Measurements from ENCODE around the gene SCAPER.

Gene SCAPER

GRCh38 chr15:76682833-76683232 lies 222.3 kb downstream of the SCAPER start:
- Histone ChIP-seq H3K27me3 (ENCODE audit: control insufficient read depth in 1 of 2, insufficient read depth in 2 of 2, low read length in 2 of 2) (no peaks in the 10 kb centered on the region), H3K4me3 (ENCODE audit: low read length in 2 of 2) (no peak overlapping the region), H3K9me3 (ENCODE audit: control insufficient read depth in 2 of 2, low read length in 2 of 2) (no peaks in the 10 kb centered on the region), H3K27ac (ENCODE audit: low read length) (no peak overlapping the region), H3K36me3 (ENCODE audit: control insufficient read depth in 2 of 2, insufficient read depth in 2 of 2, low read length in 2 of 2) (no peaks in the 10 kb centered on the region), H3K4me1 (ENCODE audit: control insufficient read depth, insufficient read depth, low read length) (no peaks in the 10 kb centered on the region), H3K9ac (ENCODE audit: low read length in 2 of 2) (no peak overlapping the region)

- Histone ChIP-seq H3K4me1 (ENCODE audit: control insufficient read depth, insufficient read depth, low read length) (no peaks in the 10 kb centered on the region), H3K36me3 (ENCODE audit: control insufficient read depth in 2 of 2, insufficient read depth in 2 of 2, low read length in 2 of 2) (no peaks in the 10 kb centered on the region), H3K27me3 (ENCODE audit: control insufficient read depth in 1 of 2, insufficient read depth in 2 of 2, low read length in 2 of 2) (no peaks in the 10 kb centered on the region), H3K9me3 (ENCODE audit: control insufficient read depth in 2 of 2, low read length in 2 of 2) (no peaks in the 10 kb centered on the region), H3K27ac (ENCODE audit: low read length) (no peak overlapping the region), H3K9ac (ENCODE audit: low read length in 2 of 2) (no peak overlapping the region), H3K4me3 (ENCODE audit: low read length in 2 of 2) (no peak overlapping the region)
Observed at GRCh38 chr15:76682259-76682658, 222.9 kb downstream of the SCAPER start.

- no peaks in the 10 kb centered on the region for H3K27me3 ChIP-seq (ENCODE audit: control insufficient read depth in 1 of 2, insufficient read depth in 2 of 2, low read length in 2 of 2)
- H3K4me1 ChIP-seq (ENCODE audit: control insufficient read depth, insufficient read depth, low read length): no peaks in the 10 kb centered on the region
- H3K4me3 ChIP-seq (ENCODE audit: low read length in 2 of 2): no peak overlapping the region
- no peaks in the 10 kb centered on the region for H3K36me3 ChIP-seq (ENCODE audit: control insufficient read depth in 2 of 2, insufficient read depth in 2 of 2, low read length in 2 of 2)
- no peaks in the 10 kb centered on the region for H3K9me3 ChIP-seq (ENCODE audit: control insufficient read depth in 2 of 2, low read length in 2 of 2)
- H3K27ac ChIP-seq (ENCODE audit: low read length): no peak overlapping the region
- H3K9ac ChIP-seq (ENCODE audit: low read length in 2 of 2): no peak overlapping the region
Observed at GRCh38 chr15:76678766-76679165, 226.4 kb downstream of the SCAPER start.

- Histone ChIP-seq H3K27me3 (ENCODE audit: control insufficient read depth in 1 of 2, insufficient read depth in 2 of 2, low read length in 2 of 2) (no peaks in the 10 kb centered on the region), H3K4me1 (ENCODE audit: control insufficient read depth, insufficient read depth, low read length) (no peaks in the 10 kb centered on the region)
Observed at GRCh38 chr15:76674883-76675282, 230.3 kb downstream of the SCAPER start.

GRCh38 chr15:76669521-76670207 lies 235.5 kb downstream of the SCAPER start:
- H3K27me3 ChIP-seq (ENCODE audit: control insufficient read depth in 1 of 2, insufficient read depth in 2 of 2, low read length in 2 of 2): no peaks in the 10 kb centered on the region
- peaks cover 0 to 2% of the 10 kb centered on the region in 2 donors for H3K36me3 ChIP-seq (ENCODE audit: control insufficient read depth in 2 of 2, insufficient read depth in 2 of 2, low read length in 2 of 2)
- H3K9me3 ChIP-seq (ENCODE audit: control insufficient read depth in 2 of 2, low read length in 2 of 2): no peaks in the 10 kb centered on the region
- no peak overlapping the region for H3K4me3 ChIP-seq (ENCODE audit: low read length in 2 of 2)
- no peak overlapping the region for H3K27ac ChIP-seq (ENCODE audit: low read length)
- H3K9ac ChIP-seq (ENCODE audit: low read length in 2 of 2): no peak overlapping the region
- H3K4me1 ChIP-seq (ENCODE audit: control insufficient read depth, insufficient read depth, low read length): no peaks in the 10 kb centered on the region

More at GRCh38 chr15:76674883-76675282, 230.3 kb downstream of the SCAPER start:
- Histone ChIP-seq H3K27ac (ENCODE audit: low read length) (no peak overlapping the region), H3K36me3 (ENCODE audit: control insufficient read depth in 2 of 2, insufficient read depth in 2 of 2, low read length in 2 of 2) (no peaks in the 10 kb centered on the region), H3K9ac (ENCODE audit: low read length in 2 of 2) (no peak overlapping the region), H3K4me3 (ENCODE audit: low read length in 2 of 2) (no peak overlapping the region), H3K9me3 (ENCODE audit: control insufficient read depth in 2 of 2, low read length in 2 of 2) (no peaks in the 10 kb centered on the region)

- Histone ChIP-seq H3K9me3 (ENCODE audit: control insufficient read depth in 2 of 2, low read length in 2 of 2) (no peaks in the 10 kb centered on the region), H3K36me3 (ENCODE audit: control insufficient read depth in 2 of 2, insufficient read depth in 2 of 2, low read length in 2 of 2) (peaks cover 0 to 2% of the 10 kb centered on the region in 2 donors), H3K27ac (ENCODE audit: low read length) (no peak overlapping the region), H3K9ac (ENCODE audit: low read length in 2 of 2) (no peak overlapping the region), H3K4me3 (ENCODE audit: low read length in 2 of 2) (no peak overlapping the region), H3K27me3 (ENCODE audit: control insufficient read depth in 1 of 2, insufficient read depth in 2 of 2, low read length in 2 of 2) (no peaks in the 10 kb centered on the region), H3K4me1 (ENCODE audit: control insufficient read depth, insufficient read depth, low read length) (no peaks in the 10 kb centered on the region)
Observed at GRCh38 chr15:76668900-76669299, 236.2 kb downstream of the SCAPER start.

GRCh38 chr15:76667943-76668715 lies 237.0 kb downstream of the SCAPER start:
- no peak overlapping the region for H3K27ac ChIP-seq (ENCODE audit: low read length)
- peaks cover 0 to 2% of the 10 kb centered on the region in 2 donors for H3K36me3 ChIP-seq (ENCODE audit: control insufficient read depth in 2 of 2, insufficient read depth in 2 of 2, low read length in 2 of 2)
- H3K9ac ChIP-seq (ENCODE audit: low read length in 2 of 2): no peak overlapping the region
- H3K27me3 ChIP-seq (ENCODE audit: control insufficient read depth in 1 of 2, insufficient read depth in 2 of 2, low read length in 2 of 2): no peaks in the 10 kb centered on the region
- no peaks in the 10 kb centered on the region for H3K4me1 ChIP-seq (ENCODE audit: control insufficient read depth, insufficient read depth, low read length)
- H3K9me3 ChIP-seq (ENCODE audit: control insufficient read depth in 2 of 2, low read length in 2 of 2): no peaks in the 10 kb centered on the region
- H3K4me3 ChIP-seq (ENCODE audit: low read length in 2 of 2): no peak overlapping the region

GRCh38 chr15:76664895-76665294 lies 240.2 kb downstream of the SCAPER start:
- H3K4me1 ChIP-seq (ENCODE audit: control insufficient read depth, insufficient read depth, low read length): no peaks in the 10 kb centered on the region
- H3K4me3 ChIP-seq (ENCODE audit: low read length in 2 of 2): no peak overlapping the region
- no peak overlapping the region for H3K27ac ChIP-seq (ENCODE audit: low read length)
- H3K36me3 ChIP-seq (ENCODE audit: control insufficient read depth in 2 of 2, insufficient read depth in 2 of 2, low read length in 2 of 2): peaks cover 0 to 2% of the 10 kb centered on the region in 2 donors
- no peak overlapping the region for H3K9ac ChIP-seq (ENCODE audit: low read length in 2 of 2)
- no peaks in the 10 kb centered on the region for H3K9me3 ChIP-seq (ENCODE audit: control insufficient read depth in 2 of 2, low read length in 2 of 2)
- H3K27me3 ChIP-seq (ENCODE audit: control insufficient read depth in 1 of 2, insufficient read depth in 2 of 2, low read length in 2 of 2): no peaks in the 10 kb centered on the region

GRCh38 chr15:76664411-76664810 lies 240.7 kb downstream of the SCAPER start:
- no peak overlapping the region for H3K27ac ChIP-seq (ENCODE audit: low read length)
- H3K4me3 ChIP-seq (ENCODE audit: low read length in 2 of 2): no peak overlapping the region
- H3K4me1 ChIP-seq (ENCODE audit: control insufficient read depth, insufficient read depth, low read length): no peaks in the 10 kb centered on the region
- peaks cover 0 to 2% of the 10 kb centered on the region in 2 donors for H3K36me3 ChIP-seq (ENCODE audit: control insufficient read depth in 2 of 2, insufficient read depth in 2 of 2, low read length in 2 of 2)
- H3K27me3 ChIP-seq (ENCODE audit: control insufficient read depth in 1 of 2, insufficient read depth in 2 of 2, low read length in 2 of 2): no peaks in the 10 kb centered on the region
- H3K9me3 ChIP-seq (ENCODE audit: control insufficient read depth in 2 of 2, low read length in 2 of 2): no peaks in the 10 kb centered on the region
- H3K9ac ChIP-seq (ENCODE audit: low read length in 2 of 2): no peak overlapping the region

GRCh38 chr15:76663529-76663928 lies 241.6 kb downstream of the SCAPER start:
- H3K27ac ChIP-seq (ENCODE audit: low read length): no peak overlapping the region
- H3K9ac ChIP-seq (ENCODE audit: low read length in 2 of 2): no peak overlapping the region
- no peaks in the 10 kb centered on the region for H3K27me3 ChIP-seq (ENCODE audit: control insufficient read depth in 1 of 2, insufficient read depth in 2 of 2, low read length in 2 of 2)
- no peaks in the 10 kb centered on the region for H3K9me3 ChIP-seq (ENCODE audit: control insufficient read depth in 2 of 2, low read length in 2 of 2)
- no peak overlapping the region for H3K4me3 ChIP-seq (ENCODE audit: low read length in 2 of 2)
- no peaks in the 10 kb centered on the region for H3K4me1 ChIP-seq (ENCODE audit: control insufficient read depth, insufficient read depth, low read length)
- H3K36me3 ChIP-seq (ENCODE audit: control insufficient read depth in 2 of 2, insufficient read depth in 2 of 2, low read length in 2 of 2): peaks cover 0 to 2% of the 10 kb centered on the region in 2 donors

Measured in stomach smooth muscle (tissue), 2 donors.